ENCODE data around the gene KCNT2.

Gene KCNT2

DNA sequence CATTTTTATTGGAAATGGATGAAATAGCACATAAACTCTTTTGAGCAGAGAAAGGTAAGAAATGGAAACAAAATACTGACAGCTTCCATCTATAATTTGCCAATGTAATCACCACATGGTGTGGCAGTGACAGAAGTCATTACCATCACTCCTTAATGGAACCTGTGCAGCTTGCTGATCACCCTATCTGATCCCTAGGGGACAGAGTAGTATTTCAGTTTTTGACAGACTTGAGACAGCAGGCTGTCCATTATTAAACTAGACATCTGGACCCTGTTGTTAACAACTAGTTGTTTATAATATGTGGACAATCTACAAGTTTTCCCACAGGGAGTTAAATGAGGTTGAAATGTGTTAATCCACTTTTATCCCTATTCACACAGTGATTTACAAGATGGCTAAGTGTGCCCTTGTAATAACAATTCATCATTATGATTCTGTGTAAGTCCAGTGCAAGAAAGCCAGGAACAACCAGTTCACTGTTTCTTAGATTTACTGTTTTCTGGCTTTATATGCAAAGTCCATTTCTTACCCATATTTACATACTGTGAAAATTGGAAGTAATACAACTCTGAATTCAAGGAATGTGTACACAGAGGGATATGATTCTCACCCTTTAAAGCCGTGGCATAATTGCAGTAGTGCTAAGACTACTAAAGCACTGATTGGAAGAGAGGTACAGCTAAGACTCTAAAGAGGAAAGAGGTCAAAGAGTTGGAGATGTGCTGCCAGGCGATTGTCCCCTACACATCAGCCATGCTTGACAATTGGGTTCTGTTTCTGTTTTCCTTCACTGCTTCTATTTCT, 9.1 kb downstream of the KCNT2 start:
- TF ChIP-seq CTCF (IDR thresholded peaks at IDR 0.05; ENCODE audit: extremely low read depth, insufficient read depth, missing control alignments): no peak
- in situ Hi-C loops (cut with MboI; ENCODE audit: low pct_unique_long_range_greater_than_20kb, low sequenced_read_pairs, unreplicated experiment): no loop called here
- DNase-seq (ENCODE audit: low spot score): no peak

DNA sequence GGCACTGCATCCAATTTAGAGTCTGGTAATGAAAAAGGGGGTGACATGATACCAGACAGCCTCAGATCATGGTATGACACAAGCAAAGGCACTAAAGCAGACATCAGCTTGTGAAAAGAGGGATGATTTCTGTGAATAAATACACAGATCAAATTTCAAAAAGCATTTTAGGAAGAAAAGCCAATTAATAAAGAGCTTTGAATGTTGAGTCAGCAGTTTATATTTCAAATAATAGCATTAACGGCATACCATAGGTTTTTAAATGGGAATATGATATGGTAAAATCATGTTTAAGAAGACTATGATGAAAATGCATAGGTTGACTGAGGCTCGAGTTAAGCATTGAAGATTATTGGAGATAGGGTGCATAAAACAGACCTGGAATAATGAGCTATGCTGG, 13.5 kb downstream of the KCNT2 start:
- in situ Hi-C loops (cut with MboI; ENCODE audit: low pct_unique_long_range_greater_than_20kb, low sequenced_read_pairs, unreplicated experiment): no loop called here
- DNase-seq (ENCODE audit: low spot score): no peak
- TF ChIP-seq CTCF (IDR thresholded peaks at IDR 0.05; ENCODE audit: extremely low read depth, insufficient read depth, missing control alignments): no peak

DNA sequence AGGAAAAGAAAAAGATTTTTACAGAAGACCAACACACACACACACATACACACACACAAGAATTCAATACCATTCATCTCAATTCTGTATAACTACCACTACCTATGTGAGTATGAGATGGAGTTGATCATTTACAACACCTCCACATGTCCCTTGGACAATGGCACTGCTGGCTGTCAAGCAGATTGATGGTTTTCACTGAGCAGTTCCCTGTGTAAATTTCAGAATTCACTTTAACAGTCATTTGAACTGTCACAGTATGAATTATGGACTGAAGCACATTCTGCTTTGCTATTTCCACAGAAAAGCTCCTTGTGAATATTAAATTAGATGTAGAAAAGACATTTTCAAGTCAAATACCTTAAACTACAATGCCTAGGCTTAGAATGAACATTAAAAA, 14.3 kb downstream of the KCNT2 start:
- in situ Hi-C loops (cut with MboI; ENCODE audit: low pct_unique_long_range_greater_than_20kb, low sequenced_read_pairs, unreplicated experiment): no loop called here
- no peak for DNase-seq (ENCODE audit: low spot score)
- TF ChIP-seq CTCF (IDR thresholded peaks at IDR 0.05; ENCODE audit: extremely low read depth, insufficient read depth, missing control alignments): no peak

DNA sequence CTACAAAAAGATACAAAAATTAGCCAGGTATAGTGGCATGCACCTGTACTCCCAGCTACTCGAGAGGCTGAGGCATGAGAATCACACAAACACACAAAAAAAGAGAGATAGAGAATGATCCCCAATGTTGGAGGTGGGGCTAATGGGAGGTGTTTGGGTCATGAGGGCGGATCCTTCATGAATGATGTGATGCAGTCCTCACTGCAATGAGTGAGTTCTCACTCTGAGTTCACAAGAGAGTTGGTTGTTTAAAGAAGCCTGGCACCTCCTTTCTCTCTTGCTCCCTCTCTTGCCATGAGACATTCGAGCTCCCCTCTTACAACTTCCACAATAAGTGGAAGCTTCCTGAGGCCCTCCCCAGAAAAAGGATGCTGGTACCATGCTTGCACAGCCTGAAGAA, 17.3 kb downstream of the KCNT2 start:
- TF ChIP-seq CTCF (IDR thresholded peaks at IDR 0.05; ENCODE audit: extremely low read depth, insufficient read depth, missing control alignments): no peak
- DNase-seq (ENCODE audit: low spot score): no peak
- in situ Hi-C loops (cut with MboI; ENCODE audit: low pct_unique_long_range_greater_than_20kb, low sequenced_read_pairs, unreplicated experiment): no loop called here

DNA sequence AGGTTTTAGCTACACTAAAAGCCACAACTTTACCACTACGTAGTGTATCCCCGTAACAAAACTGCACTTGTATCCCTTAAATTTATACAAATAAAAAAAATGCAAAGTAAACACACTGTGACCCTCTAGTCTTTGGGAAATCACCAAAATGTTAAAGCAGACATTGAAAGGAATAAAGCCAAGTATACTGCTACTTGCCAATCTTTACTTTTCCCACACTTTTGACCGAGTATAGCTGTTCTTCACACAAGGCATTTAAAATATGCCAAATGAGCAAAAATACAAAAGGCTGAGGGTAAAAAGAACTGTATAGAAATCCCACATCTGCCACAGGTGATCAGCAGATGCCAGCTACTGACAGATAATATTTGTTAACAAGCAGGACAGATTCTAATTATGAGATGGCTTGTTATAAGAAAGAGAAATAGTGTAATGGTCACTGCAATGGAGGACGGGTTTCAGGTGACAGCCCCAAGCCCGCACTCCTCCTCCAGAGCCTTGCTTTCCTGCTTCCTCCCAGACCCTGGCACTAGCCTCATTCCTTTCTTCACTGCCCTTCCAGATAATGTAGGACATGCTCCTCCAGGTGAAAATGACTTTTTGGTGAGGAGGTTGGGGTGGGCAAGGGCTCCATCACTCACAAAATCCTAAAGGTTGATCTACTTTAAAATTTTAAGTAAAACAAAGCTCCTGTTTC, 18.1 kb downstream of the KCNT2 start:
- DNase-seq (ENCODE audit: low spot score): no peak
- no peak for TF ChIP-seq CTCF (IDR thresholded peaks at IDR 0.05; ENCODE audit: extremely low read depth, insufficient read depth, missing control alignments)

DNA sequence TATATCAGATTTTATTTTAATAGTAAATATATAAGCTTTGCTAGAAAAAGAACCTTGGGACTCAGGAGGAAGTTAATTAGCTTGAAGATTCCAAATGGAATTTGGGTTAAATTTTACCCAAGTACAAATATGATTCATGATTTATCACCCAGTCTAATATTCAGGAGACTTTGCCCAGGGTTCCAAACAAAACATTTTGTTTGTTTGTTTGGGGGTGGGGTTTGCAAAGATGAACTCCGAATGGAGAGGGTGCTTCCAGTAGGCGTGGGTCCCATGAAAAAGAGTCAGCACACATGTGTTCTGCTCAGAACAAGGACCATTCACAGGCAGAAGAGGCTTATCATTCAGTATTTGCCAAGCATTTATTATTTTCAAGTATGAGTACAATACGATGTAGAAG, 23.5 kb downstream of the KCNT2 start:
- in situ Hi-C loops (cut with MboI; ENCODE audit: low pct_unique_long_range_greater_than_20kb, low sequenced_read_pairs, unreplicated experiment): no loop called here
- DNase-seq (ENCODE audit: low spot score): no peak

More for the DNA sequence above, 18.1 kb downstream of the KCNT2 start:
- in situ Hi-C loops (cut with MboI; ENCODE audit: low pct_unique_long_range_greater_than_20kb, low sequenced_read_pairs, unreplicated experiment): no loop called here

More for the DNA sequence above, 23.5 kb downstream of the KCNT2 start:
- TF ChIP-seq CTCF (IDR thresholded peaks at IDR 0.05; ENCODE audit: extremely low read depth, insufficient read depth, missing control alignments): no peak
